HG02973 (cell line): ENCODE data around the gene CASP5.
"Not testable (repeated sequence)": the region's sequence is repeated elsewhere in the genome, so short reads cannot be mapped to it uniquely, and the experiment has no call there.

Experiments used
- ATAC-seq: cut with Tn5 transposase; IDR thresholded peaks from one replicate; pipeline ENCODE4 v1.9.1; 2021; ENCODE audit warnings: moderate library complexity; ENCODE audit not compliant: unreplicated experiment

Gene CASP5

DNA sequence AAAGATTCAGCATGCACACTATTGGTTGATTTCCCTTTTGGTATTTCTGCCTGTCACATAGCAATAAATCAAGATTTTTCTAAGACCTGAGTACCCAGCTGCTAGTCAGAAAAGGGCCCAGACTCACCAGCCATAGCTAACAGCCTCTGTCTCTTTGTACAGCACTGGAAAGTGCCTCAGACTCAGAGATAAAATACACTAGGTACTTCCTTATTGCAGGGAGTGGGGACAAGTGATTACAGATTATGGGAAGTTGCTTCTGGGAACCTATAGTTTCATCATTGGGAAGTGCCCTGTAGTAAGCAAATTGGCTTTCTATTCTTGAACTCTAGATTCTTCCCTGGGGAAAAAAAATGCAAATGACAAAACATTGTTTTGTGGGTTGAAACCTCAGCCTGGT, at the start of gene CASP5:
Gene CASP5, minus strand, starts transcription at position 166 of the 400 bp plus-strand sequence. Its CDS starts 32 bp downstream, at position 134.
- no peak for ATAC-seq

DNA sequence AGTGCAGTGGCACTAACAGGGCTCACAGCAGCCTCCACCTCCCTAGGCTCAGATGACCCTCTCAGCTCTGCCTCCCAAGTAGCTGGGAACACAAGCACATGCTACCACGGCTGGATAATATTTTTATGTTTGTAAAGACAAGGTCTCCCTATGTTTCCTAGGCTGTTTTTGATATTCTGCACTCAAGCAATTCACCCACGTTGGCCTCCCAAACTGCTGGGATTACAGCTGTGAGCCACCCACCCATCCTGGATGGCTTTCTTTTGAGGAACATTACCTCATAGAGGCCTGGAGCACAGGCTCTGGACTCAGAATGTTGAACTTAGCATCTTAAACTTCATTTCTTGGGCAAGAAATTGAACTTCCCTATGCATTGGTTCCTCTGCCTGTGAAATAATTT, 49.1 kb upstream of the CASP5 start:
- ATAC-seq = not testable (repeated sequence)

DNA sequence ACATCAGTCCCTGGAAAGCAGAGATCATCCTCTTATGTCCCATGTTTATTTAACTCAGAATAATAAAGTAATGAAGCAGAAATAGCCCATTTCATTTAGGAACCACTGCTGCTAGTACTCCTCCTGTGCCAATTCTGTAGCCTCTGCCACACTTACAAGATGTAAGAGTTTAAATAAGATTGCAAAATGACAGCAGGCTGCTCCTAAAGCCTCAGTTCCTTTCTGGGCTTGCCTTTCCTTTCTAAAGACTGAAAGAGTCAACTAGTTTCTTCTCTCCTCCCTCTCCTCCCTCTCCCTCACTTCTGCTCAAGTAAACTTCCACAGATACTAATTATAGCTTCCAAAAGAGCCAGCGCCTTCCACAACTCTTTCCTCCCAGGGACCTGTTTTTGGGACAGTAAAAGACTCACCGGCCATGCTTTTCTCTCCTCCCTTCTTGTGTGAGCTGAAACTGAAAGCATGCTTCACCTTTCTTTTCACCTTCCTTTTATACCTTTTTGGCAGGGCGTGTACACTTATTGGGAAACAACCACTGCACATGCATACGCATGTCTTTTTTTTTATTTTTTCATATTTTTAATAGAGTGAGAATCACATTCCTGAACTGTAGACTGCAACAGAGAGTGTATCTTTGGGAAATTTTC, 48.2 kb upstream of the CASP5 start:
- ATAC-seq = no peak

DNA sequence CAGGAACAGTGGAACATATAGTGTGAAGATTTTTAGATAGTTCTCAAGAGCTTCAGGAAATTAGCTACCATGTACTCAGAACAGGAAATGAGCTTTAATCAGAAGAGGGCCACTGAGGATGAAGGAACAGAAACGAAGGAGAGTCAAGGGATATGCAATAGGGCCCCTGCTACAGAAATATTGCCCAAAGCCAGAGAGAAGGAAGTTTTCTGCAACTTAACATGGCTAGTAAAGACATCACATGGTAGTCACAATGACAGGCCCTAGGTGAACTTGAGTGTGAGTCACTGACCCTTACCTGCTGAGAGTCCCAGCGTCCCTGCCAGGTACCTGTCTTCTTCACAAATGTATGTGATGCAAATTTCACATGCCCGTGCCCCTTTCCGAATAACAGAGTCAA, 47.3 kb upstream of the CASP5 start:
- ATAC-seq = no peak

DNA sequence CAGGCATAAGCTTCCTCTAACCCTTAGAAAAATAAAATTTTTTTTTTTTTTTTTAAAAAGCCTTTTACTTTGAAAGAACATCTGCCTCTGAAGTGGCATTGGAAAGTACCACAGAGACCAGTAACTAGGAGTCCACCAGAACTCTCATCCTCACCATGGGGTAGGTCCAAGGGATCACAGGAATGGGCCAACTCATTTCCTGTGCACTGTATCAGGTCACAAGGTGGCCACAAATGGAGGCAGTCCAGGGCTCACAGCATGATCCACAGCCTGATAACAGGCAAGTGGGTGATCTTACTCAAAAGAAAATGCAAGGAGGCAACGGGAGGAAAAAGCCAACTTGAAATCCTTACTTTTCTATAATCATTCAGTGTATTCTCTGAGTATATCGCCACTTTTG, 46.8 kb upstream of the CASP5 start:
- not testable (repeated sequence) for ATAC-seq

DNA sequence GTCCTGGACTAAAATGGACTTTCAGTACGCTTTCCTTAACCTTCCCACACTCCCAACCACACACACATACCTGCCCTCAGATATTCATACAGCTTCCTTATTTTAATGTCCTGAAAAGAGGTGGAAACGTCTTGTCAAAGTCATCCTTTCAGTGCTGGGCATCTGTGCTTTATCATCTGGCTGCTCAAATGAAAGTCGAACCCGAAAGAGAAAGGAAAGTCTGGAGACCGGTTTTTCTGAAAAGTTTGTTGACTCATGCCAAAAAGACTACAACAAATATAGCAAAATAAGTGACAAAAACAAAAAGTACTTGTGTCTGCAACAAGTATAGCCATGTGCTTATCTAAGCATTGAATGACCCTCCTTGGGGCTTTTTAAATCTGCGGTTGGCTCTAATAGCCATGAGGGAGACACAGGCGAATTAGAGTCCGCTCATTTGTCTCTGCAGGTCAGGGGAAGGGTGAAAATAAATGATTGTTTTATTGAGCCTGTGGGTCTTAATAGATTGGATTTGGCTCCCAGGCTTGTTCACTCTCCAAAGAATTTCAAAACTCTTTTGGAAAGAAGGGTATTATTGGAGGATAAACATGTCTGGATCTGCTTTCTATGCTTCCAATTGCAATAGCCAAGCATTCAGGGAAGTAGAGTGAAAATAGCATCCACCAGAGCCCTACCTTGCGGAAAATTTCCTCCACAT, 40.4 kb upstream of the CASP5 start:
- not testable (repeated sequence) for ATAC-seq

DNA sequence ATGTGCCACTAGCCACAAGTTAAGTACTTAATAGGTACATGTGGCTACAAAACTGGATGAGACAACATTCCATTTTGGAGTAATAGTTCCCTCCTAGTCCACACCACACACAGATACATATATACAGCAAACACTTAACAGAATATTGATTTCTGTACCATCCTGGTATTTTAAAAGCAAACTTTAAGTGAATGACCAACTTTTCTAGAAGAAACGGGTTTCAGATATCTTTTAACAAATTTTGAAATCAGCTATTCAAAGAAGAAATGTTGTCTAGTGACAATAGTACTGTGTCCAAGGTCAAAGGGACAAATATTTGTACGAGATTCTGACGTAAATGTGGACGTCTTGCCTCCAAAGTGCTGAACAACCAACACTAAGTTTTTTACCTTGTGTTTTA, 34.5 kb upstream of the CASP5 start:
- no peak for ATAC-seq

DNA sequence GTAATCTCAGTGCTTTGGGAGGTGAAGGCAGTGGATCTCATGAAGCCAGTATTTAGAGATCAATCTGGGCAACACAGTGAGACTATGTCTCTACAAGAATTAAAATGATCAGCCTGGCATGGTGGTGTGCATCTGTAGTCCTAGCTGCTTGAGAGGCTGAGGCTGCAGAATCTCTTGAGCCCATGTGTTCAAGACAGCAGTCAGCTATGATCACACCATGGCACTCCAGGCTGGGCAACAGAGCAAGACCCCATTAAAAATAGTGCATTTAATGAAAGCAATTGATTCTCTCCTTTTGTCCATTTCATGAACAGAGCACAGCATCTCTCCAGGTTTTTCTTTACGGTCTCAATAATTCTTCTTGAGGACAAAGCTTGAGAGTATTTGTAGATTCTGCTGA, 33.5 kb upstream of the CASP5 start:
- ATAC-seq = no peak

DNA sequence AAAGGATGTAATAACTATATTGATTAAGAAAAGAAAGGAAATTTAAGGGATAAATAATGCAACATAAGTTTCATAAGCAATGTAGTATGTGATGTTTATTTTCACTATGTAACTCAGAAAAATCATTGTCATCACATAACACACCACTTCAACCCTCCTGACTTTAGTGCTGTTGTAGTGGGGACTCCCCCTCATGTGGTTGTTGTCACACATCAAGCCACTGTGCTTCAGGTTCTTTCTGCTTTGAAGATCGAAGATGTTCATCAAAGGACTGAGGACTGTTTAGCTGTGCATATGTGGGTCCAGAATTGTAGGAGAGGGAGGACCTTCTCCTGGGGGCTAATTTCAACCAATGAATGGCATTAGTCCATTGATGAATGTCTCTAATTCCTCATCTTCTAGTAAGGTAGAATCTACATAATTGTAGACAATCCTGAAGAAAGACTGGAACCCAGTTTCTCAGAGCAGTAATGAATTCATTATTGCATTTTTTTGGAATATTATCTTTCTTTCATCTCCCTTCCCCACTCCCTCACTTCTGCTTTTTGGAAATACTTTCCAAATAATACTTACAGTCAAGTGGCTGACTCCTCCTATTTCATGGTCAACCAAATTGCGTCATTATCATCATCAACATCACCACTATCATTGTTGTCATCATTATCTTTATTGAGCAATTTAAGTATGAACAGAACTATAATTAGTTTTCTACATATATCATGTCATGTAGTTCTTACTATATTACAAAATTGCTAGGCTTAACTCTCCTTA, 31.9 kb upstream of the CASP5 start:
- ATAC-seq = no peak

DNA sequence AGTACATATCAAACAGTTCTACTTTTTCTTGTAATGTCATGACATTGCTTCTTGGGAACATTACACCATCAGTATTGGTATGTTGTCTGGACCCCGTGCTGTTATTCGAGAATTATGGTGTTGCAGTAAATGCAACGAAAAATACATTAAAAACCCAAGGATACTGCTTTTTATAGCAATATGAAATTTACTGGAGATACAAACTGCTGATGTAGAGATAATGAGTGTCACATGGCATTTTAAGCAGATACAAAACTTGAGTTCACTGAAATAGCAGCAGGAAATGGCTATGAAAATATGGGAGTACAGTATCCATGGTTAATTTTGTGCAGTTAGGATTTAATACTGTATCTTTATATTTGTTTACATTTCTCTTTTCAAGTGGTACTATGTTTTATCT, 29.5 kb upstream of the CASP5 start:
- ATAC-seq = no peak

DNA sequence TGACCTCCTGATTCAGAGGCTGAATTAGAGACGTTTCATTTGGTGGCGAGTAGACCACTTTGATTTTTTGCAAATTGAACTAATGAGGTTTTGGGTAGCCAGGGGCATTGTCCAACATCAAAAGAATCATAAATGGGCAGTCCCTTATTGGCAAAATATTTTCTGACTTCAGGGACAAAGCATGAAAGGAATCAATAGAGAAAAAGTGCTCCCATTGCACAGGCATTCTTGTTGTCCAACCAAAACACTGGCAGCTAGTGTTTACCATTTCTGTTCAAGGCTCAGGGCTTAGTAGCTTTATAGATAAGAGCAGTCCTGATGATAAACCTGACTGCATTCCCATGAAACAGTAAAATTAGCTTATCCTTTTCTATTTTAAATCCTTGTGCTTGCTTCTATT, 28.6 kb upstream of the CASP5 start:
- ATAC-seq = no peak

DNA sequence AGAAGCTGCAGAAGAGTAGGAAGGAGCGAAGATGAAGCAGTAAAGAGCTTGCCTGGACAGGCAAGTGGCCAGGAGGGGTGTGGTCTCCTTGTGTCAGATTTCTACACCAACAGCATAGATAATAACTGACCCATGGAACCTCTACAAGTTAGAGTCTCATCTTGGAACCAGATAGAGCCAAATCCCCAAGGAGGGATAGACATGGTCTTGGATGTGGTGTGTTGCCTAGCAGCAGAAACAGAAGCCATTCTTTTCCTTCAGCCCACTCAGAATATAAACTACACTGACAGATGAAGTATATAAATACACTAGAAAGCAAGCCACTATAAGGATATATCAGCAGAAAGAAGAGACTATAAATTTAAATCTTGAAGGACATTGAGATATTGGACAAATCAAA, 26.5 kb upstream of the CASP5 start:
- ATAC-seq = no peak

DNA sequence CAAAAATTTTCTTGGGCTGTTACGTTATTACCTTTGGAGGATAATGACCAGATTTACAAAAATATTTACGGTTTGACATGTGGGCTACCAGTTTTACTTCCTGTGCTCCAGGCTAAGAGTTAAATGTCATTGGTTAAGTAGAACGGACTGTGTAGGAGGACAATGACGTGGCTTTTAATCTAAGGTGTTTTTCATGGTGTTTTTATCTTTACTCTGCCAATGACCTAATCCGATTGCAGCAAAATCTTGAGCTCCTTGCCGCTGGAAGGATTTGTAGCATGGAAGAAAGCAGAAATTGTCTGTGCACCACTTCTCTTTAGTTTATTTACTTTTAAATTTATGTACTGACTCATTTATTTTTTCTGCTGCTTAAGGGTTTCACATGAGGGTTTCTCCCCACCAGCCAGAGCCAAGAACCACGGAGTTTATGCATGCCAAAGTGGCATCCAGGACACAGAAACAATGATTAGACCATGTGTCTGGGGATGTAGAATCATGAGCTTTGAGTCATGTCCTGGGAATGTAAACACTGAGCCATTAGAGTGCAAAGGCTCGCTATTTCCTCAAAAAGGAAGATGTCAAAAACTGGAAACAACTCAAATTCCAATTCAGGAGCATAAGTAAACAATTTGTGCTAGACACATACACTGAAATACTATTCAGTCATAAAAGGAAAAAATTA, 24.1 kb upstream of the CASP5 start:
- no peak for ATAC-seq

DNA sequence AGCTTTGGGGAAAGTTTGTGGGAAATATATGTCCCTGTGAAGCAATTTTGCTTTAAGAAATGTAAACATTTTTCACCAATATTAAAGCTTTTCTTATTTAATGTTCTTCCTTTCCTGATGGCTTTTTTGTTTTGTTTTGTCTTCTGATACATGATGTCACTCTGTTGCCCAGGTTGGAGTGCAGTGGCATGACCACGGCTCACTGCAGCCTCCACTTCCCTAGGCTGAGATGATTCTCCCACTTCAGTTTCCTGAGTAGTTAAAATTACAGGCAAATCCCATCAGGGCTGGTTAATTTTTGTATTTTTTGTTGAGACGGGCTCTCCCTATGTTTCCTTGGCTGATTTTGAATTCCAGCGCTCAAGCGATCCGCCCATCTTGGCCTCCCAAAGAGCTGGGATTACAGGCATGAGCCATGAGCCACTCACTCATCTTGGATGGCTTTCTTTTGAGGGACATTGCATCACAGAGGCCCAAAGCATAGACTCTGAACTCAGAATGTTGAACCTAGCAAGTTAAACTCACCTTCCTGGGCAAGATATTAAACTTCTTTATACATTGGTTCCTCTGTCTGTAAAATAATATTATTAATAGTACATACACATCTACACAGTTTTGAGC, 22.8 kb upstream of the CASP5 start:
- ATAC-seq = no peak

DNA sequence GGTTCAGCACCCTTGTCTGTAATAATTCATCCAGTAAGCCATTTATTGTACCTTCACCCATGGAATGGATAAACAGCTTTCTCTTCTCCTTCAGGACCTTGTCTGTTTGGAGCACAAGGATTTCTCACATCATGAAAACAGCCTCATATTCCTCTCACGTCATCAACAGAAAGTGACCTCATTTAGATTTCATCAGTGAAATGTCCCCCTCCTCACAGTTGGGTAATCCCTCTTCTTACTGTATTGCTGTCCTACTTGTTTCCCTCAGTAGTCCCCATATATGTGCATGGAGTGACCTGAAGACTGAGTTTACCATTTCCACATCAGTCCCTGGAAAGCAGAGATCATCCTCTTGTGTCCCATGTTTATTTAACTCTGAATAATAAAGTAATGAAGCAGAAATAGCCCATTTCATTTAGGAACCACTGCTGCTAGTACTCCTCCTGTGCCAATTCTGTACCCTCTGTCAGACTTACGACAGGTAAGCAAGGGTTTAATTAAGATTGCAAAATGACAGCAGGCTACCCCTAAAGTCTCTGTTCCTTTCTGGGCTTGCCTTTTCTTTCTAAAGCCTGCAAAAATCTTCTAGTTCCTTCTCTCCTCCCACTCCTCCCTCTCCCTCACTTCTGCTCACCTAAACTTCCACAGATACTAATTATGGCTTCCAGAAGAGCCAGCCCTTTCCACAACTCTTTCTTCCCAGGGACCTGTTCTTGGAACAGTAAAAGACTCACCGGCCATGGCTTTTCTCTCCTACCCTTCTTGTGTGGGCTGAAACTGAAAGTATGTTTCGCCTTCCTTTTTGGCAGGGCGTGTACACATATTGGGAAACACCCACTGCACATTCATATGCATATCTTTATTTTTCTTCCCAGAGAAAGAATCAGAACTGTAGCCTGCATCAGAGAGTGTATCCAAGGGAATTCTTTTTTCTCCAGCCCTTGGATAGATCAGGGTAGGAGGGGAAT, 21.9 kb upstream of the CASP5 start, which contains the start of gene CARD16:
Gene CARD16, minus strand, starts transcription at position 779 of the 968 bp plus-strand sequence. Its CDS starts 38 bp downstream, at position 741.
- peak; percentile 99 for ATAC-seq

DNA sequence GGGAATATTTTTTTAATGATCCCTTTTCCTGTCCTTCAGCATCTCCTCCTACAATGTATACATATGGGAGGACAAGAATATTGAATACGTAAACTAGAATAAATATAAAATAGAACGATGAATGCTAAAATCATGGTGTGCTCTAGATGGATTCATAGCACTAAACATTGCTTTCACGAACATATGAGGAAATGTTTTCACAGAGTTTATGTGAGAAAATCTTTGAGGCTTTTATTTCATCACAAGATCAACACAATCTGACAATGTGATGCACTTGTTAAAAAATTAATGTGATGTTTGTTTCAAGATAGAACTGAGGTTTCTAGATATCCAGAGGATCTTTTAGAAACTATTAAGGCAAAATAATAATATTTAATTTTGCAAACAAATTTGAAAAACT, 19.2 kb upstream of the CASP5 start:
- ATAC-seq = no peak

DNA sequence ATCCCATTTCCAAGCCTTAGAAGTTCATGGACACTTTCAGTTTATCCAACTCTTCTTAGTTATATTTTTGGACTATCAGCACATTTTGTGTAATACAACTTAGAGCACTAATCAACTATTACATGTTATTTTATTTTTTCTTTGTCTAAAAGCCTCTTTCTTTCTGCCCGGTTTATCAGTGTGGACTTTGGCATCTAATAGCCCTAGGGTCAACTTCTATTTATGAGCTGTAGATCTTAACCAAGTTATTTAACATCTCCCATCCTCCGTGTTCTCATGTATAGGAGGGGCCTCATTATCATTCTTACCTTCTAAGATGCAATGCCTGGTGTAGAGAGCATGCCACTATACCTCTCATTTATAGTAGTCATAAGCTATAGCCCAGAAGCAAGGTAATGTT, 17.7 kb upstream of the CASP5 start:
- no peak for ATAC-seq

DNA sequence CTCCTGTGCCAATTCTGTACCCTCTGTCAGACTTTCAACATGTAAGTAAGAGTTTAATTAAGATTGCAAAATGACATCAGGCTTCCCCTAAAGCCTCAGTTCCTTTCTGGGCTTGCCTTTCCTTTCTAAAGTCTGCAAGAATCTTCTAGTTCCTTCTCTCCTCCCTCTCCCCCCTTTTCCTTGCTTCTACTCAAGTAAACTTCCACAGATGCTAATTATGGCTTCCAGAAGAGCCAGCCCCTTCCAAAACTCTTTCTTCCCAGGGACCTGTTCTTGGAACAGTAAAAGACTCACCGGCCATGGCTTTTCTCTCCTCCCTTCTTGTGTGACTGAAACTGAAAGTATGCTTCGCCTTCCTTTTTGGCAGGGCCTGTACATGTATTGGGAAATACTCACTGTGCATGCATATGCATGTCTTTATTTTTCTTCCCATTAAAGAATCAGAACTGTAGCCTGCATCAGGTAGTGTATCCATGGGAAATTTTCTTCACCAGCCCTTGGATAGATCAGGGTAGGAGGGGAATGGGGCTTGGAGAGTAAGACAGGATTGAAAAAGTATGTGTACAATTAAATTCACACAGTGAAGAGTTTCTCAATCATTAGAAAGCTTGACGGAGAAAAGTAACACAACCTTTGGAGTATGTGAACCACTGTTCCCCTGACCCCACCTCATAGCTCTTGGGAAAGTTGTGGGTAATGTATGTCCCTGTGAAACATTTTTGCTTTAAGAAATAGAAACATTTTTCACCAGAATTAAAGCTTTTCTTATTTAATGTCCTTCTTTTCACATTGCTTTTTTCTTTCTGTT, 12.0 kb upstream of the CASP5 start, which contains the start of gene CASP1:
Gene CASP1, minus strand, starts transcription at position 332 of the 808 bp plus-strand sequence. Its CDS starts 31 bp downstream, at position 301.
- ATAC-seq = peak; percentile 94

DNA sequence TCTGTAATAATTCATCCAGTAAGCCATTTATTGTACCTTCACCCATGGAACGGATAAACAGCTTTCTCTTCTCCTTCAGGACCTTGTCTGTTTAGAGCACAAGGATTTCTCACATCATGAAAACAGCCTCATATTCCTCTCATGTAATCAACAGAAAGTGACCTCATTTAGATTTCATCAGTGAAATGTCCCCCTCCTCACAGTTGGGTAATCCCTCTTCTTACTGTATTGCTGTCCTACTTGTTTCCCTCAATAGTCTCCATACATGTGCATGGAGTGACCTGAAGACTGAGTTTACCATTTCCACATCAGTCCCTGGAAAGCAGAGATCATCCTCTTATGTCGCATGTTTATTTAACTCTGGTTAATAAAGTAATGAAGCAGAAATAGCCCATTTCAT, 11.4 kb upstream of the CASP5 start:
- ATAC-seq = not testable (repeated sequence)
